H1 (cell line): Measurements from ENCODE around the gene PHACTR1. TPM values are rescaled to one million over a fixed set of nuclear protein-coding genes. Genes with fewer than 3 reads are reported as not detected.

Source experiments
- ATF2 ChIP-seq: IDR thresholded peaks from 2 replicates; pipeline ENCODE4 v1.6.1; 2012; ENCODE audit warnings: low read length, inconsistent platforms
- CEBPB ChIP-seq: IDR thresholded peaks from 2 replicates; pipeline ENCODE4 v1.6.1; 2012; ENCODE audit warnings: low read depth, low read length
- CHD2 ChIP-seq: IDR thresholded peaks from 2 replicates; pipeline ENCODE4 v1.6.1; 2012; ENCODE audit warnings: low read length, improper control_type of control experiment
- PHF8 ChIP-seq: fragments of 200-600 bp; sonication (generic); conservative IDR thresholded peaks from 2 replicates; pipeline ENCODE4 v1.7.1; 2012; ENCODE audit warnings: low read depth, mild to moderate bottlenecking, inconsistent platforms, low read length, moderate library complexity
- RBBP5 ChIP-seq: IDR thresholded peaks from 2 replicates; pipeline ENCODE4 v1.7.1; 2012; ENCODE audit warnings: low read depth, mild to moderate bottlenecking, inconsistent platforms, low read length, moderate library complexity, borderline replicate concordance
- RXRA ChIP-seq: IDR thresholded peaks from 2 replicates; pipeline ENCODE4 v1.6.1; 2011; ENCODE audit warnings: low read depth, mild to moderate bottlenecking, low read length, moderate library complexity; ENCODE audit not compliant: insufficient read depth
- SIRT6 ChIP-seq: IDR thresholded peaks from one replicate; pipeline ENCODE4 v1.7.1; 2012; ENCODE audit warnings: low read length, inconsistent platforms
- SIX5 ChIP-seq: IDR thresholded peaks from 2 replicates; pipeline ENCODE4 v1.6.1; 2011; ENCODE audit warnings: mild to moderate bottlenecking, low read depth, low read length
- SP2 ChIP-seq: IDR thresholded peaks from 2 replicates; pipeline ENCODE4 v1.6.1; 2012; ENCODE audit warnings: mild to moderate bottlenecking, low read length, inconsistent platforms
- TEAD4 ChIP-seq: IDR thresholded peaks from 2 replicates; pipeline ENCODE4 v1.6.1; 2012; ENCODE audit warnings: low read depth, low read length, inconsistent platforms, mixed read lengths
- YY1 ChIP-seq: IDR thresholded peaks from 2 replicates; pipeline ENCODE4 v1.6.1; 2011; ENCODE audit warnings: low read depth, mild to moderate bottlenecking, low read length
- polyA plus RNA-seq, 7 experiments: library from polyadenylated mRNA; depleted of rRNA in 3 of 7; stranded (reverse) in 5 of 7; unstranded in 2 of 7; fragments of >200 nt in 5 of 7; fragments of 200-250 nt in 2 of 7; gene quantifications; 1 replicate in 5 of 7; 2 replicates in 1 of 7; 4 replicates in 1 of 7; pipeline versions ENCODE4 v1.2.1 to v1.2.3, GENCODE V29; 2011 to 2013; ENCODE audit warnings: missing spikeins in 2 of 7, mixed read lengths in 2 of 7
- total RNA-seq: library from RNA; stranded (reverse); fragmentation: NEBNext Ultra II Directional; extraction: Animal tissue kit (Norgen Biotek cat#: 25700); gene quantifications from 2 replicates; pipeline ENCODE4 v1.2.1, GENCODE V29; 2021
- TF ChIP-seq, protein P1 (sequence below): fragments of 300-600 bp; sonication (generic); IDR thresholded peaks from 2 replicates; pipeline ENCODE4 v1.7.1; 2012; ENCODE audit warnings: low read length, moderate library complexity, mild to moderate bottlenecking, inconsistent platforms; ENCODE audit not compliant: insufficient replicate concordance

Gene PHACTR1
- total and polyA plus RNA-seq, 2 of the 8 experiments (the other 6 are each of a cell fraction or from before 2014, with no cell fraction given) = 3.9 to 17.1 TPM

GRCh38 chr6:12735786-12736185 lies 19.2 kb downstream of the PHACTR1 start (continued):
- TF ChIP-seq, protein P1, sequence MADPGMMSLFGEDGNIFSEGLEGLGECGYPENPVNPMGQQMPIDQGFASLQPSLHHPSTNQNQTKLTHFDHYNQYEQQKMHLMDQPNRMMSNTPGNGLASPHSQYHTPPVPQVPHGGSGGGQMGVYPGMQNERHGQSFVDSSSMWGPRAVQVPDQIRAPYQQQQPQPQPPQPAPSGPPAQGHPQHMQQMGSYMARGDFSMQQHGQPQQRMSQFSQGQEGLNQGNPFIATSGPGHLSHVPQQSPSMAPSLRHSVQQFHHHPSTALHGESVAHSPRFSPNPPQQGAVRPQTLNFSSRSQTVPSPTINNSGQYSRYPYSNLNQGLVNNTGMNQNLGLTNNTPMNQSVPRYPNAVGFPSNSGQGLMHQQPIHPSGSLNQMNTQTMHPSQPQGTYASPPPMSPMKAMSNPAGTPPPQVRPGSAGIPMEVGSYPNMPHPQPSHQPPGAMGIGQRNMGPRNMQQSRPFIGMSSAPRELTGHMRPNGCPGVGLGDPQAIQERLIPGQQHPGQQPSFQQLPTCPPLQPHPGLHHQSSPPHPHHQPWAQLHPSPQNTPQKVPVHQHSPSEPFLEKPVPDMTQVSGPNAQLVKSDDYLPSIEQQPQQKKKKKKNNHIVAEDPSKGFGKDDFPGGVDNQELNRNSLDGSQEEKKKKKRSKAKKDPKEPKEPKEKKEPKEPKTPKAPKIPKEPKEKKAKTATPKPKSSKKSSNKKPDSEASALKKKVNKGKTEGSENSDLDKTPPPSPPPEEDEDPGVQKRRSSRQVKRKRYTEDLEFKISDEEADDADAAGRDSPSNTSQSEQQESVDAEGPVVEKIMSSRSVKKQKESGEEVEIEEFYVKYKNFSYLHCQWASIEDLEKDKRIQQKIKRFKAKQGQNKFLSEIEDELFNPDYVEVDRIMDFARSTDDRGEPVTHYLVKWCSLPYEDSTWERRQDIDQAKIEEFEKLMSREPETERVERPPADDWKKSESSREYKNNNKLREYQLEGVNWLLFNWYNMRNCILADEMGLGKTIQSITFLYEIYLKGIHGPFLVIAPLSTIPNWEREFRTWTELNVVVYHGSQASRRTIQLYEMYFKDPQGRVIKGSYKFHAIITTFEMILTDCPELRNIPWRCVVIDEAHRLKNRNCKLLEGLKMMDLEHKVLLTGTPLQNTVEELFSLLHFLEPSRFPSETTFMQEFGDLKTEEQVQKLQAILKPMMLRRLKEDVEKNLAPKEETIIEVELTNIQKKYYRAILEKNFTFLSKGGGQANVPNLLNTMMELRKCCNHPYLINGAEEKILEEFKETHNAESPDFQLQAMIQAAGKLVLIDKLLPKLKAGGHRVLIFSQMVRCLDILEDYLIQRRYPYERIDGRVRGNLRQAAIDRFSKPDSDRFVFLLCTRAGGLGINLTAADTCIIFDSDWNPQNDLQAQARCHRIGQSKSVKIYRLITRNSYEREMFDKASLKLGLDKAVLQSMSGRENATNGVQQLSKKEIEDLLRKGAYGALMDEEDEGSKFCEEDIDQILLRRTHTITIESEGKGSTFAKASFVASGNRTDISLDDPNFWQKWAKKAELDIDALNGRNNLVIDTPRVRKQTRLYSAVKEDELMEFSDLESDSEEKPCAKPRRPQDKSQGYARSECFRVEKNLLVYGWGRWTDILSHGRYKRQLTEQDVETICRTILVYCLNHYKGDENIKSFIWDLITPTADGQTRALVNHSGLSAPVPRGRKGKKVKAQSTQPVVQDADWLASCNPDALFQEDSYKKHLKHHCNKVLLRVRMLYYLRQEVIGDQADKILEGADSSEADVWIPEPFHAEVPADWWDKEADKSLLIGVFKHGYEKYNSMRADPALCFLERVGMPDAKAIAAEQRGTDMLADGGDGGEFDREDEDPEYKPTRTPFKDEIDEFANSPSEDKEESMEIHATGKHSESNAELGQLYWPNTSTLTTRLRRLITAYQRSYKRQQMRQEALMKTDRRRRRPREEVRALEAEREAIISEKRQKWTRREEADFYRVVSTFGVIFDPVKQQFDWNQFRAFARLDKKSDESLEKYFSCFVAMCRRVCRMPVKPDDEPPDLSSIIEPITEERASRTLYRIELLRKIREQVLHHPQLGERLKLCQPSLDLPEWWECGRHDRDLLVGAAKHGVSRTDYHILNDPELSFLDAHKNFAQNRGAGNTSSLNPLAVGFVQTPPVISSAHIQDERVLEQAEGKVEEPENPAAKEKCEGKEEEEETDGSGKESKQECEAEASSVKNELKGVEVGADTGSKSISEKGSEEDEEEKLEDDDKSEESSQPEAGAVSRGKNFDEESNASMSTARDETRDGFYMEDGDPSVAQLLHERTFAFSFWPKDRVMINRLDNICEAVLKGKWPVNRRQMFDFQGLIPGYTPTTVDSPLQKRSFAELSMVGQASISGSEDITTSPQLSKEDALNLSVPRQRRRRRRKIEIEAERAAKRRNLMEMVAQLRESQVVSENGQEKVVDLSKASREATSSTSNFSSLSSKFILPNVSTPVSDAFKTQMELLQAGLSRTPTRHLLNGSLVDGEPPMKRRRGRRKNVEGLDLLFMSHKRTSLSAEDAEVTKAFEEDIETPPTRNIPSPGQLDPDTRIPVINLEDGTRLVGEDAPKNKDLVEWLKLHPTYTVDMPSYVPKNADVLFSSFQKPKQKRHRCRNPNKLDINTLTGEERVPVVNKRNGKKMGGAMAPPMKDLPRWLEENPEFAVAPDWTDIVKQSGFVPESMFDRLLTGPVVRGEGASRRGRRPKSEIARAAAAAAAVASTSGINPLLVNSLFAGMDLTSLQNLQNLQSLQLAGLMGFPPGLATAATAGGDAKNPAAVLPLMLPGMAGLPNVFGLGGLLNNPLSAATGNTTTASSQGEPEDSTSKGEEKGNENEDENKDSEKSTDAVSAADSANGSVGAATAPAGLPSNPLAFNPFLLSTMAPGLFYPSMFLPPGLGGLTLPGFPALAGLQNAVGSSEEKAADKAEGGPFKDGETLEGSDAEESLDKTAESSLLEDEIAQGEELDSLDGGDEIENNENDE = no peak
- no peak for TF ChIP-seq CHD2
- TF ChIP-seq SP2 = no peak
- TF ChIP-seq PHF8 = no peak
- no peak for TF ChIP-seq SIRT6
- no peak for TF ChIP-seq YY1
- no peak for TF ChIP-seq ATF2
- no peak for TF ChIP-seq RBBP5
- no peak for TF ChIP-seq TEAD4
- no peak for TF ChIP-seq CEBPB
- TF ChIP-seq SIX5 = no peak
- no peak for TF ChIP-seq RXRA
